ENCODE measurements around the gene MUC13. TPM values are rescaled to one million over a fixed set of nuclear protein-coding genes. Genes with fewer than 3 reads are reported as not detected.

MUC13 gene
- total and polyA plus RNA-seq, 2 of the 4 experiments (the other 2 are of a cell fraction): not detected

DNA sequence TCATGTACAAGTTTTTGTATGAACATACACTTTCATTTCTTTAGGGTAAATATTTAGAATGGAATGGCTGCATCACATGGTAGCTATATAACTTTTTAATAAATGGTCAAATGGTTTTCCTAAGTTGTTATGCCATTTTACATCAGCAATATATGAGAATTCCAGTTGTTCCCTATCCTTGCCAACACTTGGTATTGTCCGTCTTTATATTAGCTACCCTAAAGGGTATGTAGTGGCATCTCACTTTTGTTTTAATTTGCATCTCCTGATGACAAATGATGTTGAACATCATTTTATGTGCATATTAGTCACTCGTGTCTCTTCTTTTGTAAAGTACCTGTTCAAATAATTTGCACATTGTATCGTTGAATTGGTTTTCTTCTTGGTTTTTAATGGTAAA is 2.5 kb upstream of the MUC13 start:
- POLR2A ChIA-PET (ENCODE audit: unreplicated experiment): no interaction called here
- H2BK20ac ChIP-seq (ENCODE audit: low read depth, low read length): no peak overlapping the region
- no peak overlapping the region for H4K8ac ChIP-seq (ENCODE audit: low read depth in 2 of 2, low read length in 2 of 2)
- in situ Hi-C loops (cut with MboI; ENCODE audit: low sequenced_read_pairs): loop anchor here (5.0 kb wide), 1 partner anchor 490 kb away; no protein-coding TSS in a partner anchor
- H3K4me3 ChIP-seq (ENCODE audit: insufficient read depth, low read depth, low read length): no peak overlapping the region
- WGBS, 2 experiments (ENCODE audit: extremely low coverage in 2 of 2, insufficient read length in 1 of 2): no CpG with 5 or more reads among the region's 3 CpGs
- no peaks in the 10 kb centered on the region for H3K9me3 ChIP-seq (ENCODE audit: control insufficient read depth, insufficient read depth, low read length)
- H4K20me1 ChIP-seq (ENCODE audit: insufficient read depth, low read length): no peaks in the 10 kb centered on the region
- no peak overlapping the region for H2BK5ac ChIP-seq (ENCODE audit: low read depth, low read length, poor library complexity, severe bottlenecking)
- H2AFZ ChIP-seq (replicated peaks; ENCODE audit: low read length, poor library complexity): no peak overlapping the region
- no peak overlapping the region for H2AK5ac ChIP-seq (ENCODE audit: low read depth, low read length)
- H2AK9ac ChIP-seq (replicated peaks; ENCODE audit: low read depth, low read length, poor library complexity): no peak overlapping the region
- H3K4me2 ChIP-seq (ENCODE audit: low read depth, low read length): no peak overlapping the region
- dilution Hi-C loops (cut with HindIII; ENCODE audit: low sequenced_read_pairs, unreplicated experiment): no loop called here
- ATAC-seq (ENCODE audit: low read depth) (no peak), DNase-seq (no peak)
- peaks cover 15% of the 10 kb centered on the region for H3K27me3 ChIP-seq (ENCODE audit: control insufficient read depth, insufficient read depth, low read length)
- no peak overlapping the region for H3K27ac ChIP-seq (ENCODE audit: insufficient read depth, low read length)
- no peak overlapping the region for H3K4ac ChIP-seq (ENCODE audit: low read depth, low read length)
- BruUV-seq (replicated peaks): no TSS peak
- no peak overlapping the region for H3K9ac ChIP-seq (ENCODE audit: low read depth, low read length)
- intact Hi-C loops (cut with micrococcal nuclease): no loop called here
- no peak overlapping the region for H3K14ac ChIP-seq (replicated peaks; ENCODE audit: low read depth, low read length)
- no peak overlapping the region for H2BK15ac ChIP-seq (ENCODE audit: low read depth, low read length)
- H4K5ac ChIP-seq (ENCODE audit: low read depth, low read length): no peak overlapping the region
- no peak overlapping the region for H3K23ac ChIP-seq (ENCODE audit: low read depth, low read length)
- no peak overlapping the region for H3K56ac ChIP-seq (ENCODE audit: extremely low read depth, insufficient read depth, low read length)
- no peak for TF ChIP-seq RAD21 (IDR thresholded peaks at IDR 0.05; ENCODE audit: low read length)
- no peak for TF ChIP-seq CHD1 (IDR thresholded peaks at IDR 0.05; ENCODE audit: low read depth, low read length)
- TF ChIP-seq MXI1 (IDR thresholded peaks at IDR 0.05; ENCODE audit: borderline replicate concordance, low read depth, low read length): no peak
- no peak for TF ChIP-seq RCOR1 (IDR thresholded peaks at IDR 0.05; ENCODE audit: insufficient replicate concordance, low read length)
- TF ChIP-seq NFE2L2 (IDR thresholded peaks at IDR 0.05; ENCODE audit: low read depth, low read length): no peak
- no peak for TF ChIP-seq RFX5 (IDR thresholded peaks at IDR 0.05; ENCODE audit: low read depth, low read length)
- TF ChIP-seq POLR2A (IDR thresholded peaks at IDR 0.05; ENCODE audit: low read depth, low read length): no peak
- TF ChIP-seq, protein P1, sequence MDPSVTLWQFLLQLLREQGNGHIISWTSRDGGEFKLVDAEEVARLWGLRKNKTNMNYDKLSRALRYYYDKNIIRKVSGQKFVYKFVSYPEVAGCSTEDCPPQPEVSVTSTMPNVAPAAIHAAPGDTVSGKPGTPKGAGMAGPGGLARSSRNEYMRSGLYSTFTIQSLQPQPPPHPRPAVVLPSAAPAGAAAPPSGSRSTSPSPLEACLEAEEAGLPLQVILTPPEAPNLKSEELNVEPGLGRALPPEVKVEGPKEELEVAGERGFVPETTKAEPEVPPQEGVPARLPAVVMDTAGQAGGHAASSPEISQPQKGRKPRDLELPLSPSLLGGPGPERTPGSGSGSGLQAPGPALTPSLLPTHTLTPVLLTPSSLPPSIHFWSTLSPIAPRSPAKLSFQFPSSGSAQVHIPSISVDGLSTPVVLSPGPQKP (IDR thresholded peaks at IDR 0.05; ENCODE audit: borderline replicate concordance, low read depth, low read length): no peak
- TF ChIP-seq USF2 (IDR thresholded peaks at IDR 0.05; ENCODE audit: low read depth, low read length): no peak
- TF ChIP-seq BHLHE40 (IDR thresholded peaks at IDR 0.05; ENCODE audit: low read depth, low read length): no peak
- H3K36me3 ChIP-seq (ENCODE audit: control insufficient read depth, insufficient read depth, low read length): no peaks in the 10 kb centered on the region
- H2BK120ac ChIP-seq (ENCODE audit: low read depth, low read length): no peak overlapping the region
- no peaks in the 10 kb centered on the region for H3K79me1 ChIP-seq (ENCODE audit: low read depth in 1 of 2, low read length in 2 of 2)
- no peaks in the 10 kb centered on the region for H3K4me1 ChIP-seq (ENCODE audit: control insufficient read depth, insufficient read depth, low read length)
- H3K9me1 ChIP-seq (ENCODE audit: insufficient read depth, low read length): no peaks in the 10 kb centered on the region; the same call in 1 of the 2 replicates
- no peak overlapping the region for H3K18ac ChIP-seq (ENCODE audit: low read depth, low read length)
- no peak overlapping the region for H4K91ac ChIP-seq (ENCODE audit: insufficient read depth, low read depth, low read length)
- CTCF ChIA-PET: interaction anchor here (0.6 kb wide), 2 partner anchors 317 to 647 kb away, joined by 4 to 6 read pairs; no protein-coding TSS in a partner anchor
